SIG-M5 treated with dmso at 0.1 percent for 504 hours (cell line): ENCODE results near the gene AUTS2.

Experiments used
- DNase-seq: peaks from one replicate; lab custom pipeline; 2025; ENCODE audit not compliant: unreplicated experiment; lab: John Stamatoyannopoulos, UW

Gene AUTS2

DNA sequence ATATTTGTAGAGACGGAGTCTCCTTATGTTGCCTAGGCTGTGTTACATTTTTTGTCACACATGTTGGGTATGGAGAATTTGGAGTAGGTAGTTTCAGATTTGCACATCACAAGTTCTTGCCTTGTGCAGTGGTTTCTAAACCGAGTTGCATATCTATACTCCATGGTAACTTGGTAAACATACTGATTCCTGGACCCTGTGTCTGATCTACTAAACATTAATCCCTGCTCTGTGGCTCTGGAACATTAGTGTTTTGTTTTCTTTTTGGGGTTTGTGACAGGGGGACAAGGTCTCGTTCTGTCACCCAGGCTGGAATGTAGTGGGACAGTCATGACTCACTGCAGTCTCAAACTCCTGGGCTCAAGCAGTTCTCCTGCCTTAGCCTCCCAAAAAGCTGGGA is 24.7 kb downstream of the AUTS2 start:
- DNase-seq: no peak

DNA sequence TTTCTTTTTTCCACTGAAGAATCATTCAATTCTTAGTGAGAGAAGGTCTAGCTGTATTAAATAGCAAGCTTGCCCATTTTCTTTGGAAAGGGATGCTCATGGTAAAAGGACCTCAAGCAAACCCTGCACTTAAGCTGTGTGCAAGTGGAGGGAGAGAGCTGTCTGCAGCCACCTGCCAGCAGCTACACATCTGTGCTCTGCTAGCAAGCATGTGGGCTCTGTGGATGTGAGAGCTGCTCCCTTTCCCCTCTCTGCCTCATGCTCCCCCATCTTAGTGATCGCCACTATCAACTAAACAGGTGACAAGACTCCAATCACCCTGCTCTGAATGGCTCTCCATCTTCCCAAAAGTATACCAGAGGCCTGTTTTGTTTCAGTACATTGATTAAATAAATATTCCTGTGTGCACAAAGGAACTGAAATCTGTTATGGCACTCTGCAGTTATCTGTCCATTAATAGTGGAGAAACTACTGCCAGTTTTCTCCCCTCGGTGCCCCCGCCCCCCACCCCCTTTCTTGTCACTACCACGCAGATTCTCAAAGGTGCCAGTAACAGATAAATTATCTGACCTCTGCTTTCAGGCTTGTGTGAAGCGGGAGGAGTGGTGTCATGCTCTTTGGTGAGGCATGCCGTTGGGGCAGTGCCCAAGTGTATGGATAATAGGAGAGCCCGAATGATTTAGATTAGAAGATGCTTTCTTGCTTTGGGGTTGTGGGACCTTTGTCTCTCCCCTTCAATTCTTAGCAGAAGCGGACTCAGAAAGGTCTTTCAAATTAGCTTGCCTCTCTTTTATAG is 26.4 kb downstream of the AUTS2 start:
- no peak for DNase-seq

DNA sequence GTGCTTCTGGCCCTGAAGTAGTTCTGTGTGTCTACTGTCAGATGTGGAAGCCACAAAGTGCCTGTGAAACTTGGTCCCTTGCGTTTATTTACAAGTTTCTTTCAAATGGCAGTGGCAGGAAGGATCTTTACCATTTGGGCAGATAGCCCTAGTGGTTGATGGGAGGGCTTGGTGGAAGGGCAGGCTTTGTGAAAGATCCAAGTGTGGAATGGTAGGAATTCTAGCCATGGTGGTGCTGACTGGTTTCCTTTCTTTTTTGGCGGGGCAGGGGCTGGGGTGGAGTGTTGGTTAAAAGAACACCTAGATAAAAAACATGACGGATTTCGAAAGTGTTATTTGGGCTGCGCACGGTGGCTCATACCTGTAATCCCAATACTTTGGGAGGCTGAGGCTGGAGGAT is 27.0 kb downstream of the AUTS2 start:
- no peak for DNase-seq

DNA sequence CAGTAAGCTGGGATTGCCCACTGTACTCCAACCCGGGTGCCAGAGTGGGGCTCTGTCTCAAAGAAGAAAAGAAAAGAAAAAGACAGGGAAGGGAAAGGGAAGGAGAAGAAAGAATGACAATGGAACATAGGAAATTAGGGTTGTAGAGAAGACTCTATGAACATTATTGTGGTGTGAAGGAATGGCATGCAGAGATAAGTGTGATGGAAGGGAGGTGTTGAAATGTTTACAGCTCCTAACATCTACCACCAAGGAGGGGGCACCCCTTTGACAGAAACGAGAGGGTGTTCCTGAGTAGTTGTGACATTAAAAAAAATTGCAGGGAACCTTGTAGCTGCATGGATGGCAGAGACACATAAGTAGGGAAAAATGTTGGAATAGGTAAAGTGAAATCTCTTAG is 27.5 kb downstream of the AUTS2 start:
- no peak for DNase-seq

DNA sequence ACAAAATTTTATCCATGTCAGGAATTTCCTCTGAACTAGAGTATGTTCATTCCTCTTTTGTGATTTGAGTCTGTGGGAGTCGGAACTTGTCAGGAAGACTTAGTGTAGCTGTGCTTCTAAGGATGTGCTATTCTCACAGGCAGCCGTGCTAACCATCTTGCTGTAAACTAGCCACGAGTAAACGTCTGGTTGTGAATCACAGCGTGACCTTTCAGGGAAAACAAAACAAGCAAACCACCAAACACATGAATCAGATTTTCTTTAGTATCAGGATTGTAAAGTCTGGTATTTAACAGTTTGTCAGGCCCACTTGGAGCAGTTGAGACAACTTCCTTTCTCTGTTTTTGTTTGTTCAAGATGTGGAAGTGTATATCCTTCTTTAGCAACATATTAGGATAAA is 32.0 kb downstream of the AUTS2 start:
- DNase-seq: no peak

DNA sequence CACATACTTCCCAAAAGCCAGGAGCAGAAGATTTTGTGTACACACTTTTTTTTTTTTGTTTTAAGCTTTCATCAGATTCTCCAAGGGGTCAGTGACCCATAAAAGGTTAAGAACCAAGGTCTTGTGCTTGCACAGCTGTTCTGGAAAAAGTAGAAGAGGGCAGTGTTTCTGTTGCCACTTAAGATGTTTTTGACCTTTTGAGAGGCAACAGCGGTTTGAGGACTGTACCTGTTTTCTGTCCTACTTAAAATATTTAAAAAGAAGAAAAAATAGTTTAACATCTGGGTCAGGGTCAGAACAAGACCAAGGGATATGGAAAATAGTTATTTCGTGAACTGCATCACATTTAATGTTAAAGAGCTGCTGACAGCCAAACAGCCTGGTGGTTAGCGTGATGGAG is 32.9 kb downstream of the AUTS2 start:
- no peak for DNase-seq

DNA sequence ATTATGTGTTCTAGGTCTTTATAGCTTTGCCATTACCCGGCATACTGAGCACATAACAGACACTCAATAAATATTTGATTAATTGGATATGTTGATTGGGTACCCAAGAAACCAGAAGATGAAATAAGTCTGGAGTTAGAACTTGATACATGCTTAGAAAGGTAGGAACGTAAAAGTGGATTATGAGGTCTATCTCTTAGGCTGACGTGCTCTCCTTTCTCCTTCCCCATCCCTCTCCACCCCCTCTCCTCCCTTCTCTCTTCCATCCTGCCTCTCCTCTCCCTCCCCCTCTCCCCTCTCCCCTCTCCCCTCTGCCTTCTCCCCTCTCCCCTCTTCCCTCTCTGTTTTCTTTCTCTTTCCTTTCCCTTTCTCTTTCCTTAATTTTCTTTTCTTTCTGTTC is 34.0 kb downstream of the AUTS2 start:
- DNase-seq: no peak

DNA sequence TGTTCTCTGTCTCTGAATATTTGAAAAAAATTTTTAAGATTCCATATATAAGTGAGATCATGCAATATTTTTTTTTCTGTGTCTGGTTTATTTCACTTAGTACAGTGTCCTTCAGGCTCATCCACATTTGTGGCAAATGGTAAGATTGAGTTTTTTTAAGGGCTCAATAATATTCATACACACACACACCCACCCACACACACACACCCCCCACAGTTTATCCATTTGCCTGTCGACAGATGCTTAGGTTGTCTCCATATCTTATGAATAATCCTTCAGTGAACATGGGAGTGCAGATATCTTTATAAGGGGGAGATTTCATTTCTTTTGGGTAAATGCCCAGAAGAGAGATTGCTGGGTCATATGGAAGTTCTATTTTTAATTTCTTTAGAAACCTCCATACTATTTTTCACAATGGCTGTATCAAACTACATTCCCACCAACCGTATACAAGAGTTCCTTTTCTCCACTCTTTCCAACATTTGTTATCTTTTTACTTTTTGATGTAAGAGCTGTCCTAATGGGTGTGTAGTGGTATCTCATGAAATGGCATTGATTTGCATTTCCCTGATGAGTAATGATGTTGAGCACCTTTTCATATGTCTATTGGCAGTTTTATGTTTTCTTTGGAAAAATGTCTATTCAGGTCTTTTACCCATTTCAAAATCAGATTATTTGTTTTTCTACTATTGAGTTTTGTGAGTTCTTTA is 35.0 kb downstream of the AUTS2 start:
- DNase-seq: no peak

DNA sequence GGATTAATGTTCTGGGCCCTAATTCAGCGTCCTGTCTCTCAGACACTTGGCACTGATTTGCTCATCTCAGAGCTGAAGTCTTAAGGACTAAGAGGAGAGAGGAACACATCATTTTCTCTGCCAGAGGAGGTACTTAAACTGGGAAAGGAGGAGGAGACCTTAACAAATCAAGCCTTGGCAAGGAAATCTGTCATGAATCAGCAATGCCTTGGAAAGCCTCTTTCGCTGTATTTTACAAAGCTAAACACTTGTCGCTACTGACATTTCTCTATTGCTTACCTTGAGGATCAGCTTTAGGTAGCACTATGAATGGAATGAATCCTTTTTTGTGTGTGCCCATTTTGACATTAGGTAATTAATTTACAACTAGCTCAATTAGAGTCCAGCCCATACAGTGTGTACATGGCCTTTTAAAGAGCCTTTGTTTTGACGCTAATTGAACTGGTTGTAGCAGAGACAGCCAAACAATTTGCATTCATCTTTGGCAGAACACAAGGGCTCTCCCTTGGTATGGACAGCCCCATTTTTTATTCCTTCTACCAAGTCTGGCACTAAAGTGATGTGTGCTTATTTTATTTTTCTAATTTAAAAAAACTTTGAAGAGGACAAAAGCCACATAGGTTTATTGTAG is 37.4 kb downstream of the AUTS2 start:
- no peak for DNase-seq

DNA sequence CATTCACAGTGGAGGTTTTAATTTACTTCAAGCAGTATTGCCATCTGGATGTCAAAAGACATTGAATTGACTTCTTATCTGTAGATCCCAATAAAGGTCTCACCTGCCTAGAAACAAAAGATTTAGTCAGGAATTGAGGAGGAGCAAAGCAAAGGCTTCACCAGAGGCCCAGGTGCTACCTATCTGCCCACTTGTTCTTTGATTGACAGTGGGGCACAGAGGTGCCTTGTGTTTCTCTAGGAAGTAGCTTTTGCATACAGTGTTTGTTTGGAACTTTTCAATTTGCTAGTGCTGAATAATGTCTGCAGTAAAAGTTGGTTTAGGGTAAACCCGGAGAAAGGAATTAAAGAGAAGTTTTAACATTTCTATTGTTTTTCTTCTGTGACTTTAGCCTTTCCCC is 40.4 kb downstream of the AUTS2 start:
- no peak for DNase-seq

DNA sequence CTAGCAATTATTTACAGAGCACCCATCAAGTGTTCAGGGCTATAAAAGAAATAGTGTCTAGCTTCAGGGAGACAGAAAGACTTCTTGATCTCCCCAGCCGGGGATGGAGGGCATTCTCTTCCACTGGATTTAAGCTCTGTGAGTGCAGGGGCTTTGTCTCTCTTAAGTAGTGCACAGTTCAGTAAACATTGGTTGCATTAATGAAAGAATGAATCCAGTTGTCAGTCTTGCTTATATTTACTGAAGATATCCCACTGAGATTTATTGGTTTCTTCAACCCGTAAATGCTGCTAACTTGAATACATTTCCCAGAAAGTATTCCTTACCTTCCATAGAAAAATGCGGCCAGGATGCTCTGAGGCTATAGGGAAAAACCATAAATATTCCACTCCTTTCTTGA is 41.9 kb downstream of the AUTS2 start:
- no peak for DNase-seq

DNA sequence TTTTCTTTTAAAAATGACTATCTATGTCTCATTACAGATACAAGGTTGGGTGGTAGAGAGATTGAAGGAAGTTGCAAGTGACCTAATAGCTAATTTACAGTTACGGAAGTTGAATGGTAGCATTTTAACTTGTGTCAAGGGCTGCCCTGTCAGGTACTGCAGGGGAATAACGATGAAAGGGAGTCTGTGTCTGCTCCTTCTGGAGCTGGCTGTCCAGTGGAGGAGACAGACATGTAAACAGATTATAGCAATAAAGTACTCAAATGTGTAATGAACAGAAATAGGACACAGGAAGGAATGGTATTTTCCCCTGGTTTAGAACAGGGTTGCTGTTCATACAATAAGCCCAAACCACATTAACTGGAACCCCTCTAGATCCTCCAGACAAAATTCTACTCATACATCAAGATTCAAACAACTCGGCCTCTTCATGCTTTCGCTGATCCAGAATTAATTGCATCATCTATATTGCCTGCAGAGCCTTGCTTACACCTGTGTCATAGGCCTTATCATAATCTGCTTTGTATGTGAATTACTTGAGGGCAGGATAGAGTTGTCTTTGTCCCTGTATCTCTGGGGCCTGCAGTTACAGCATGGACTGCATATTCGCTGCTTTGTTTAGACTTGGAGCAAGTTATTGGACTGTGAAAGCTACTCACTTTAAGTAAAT is 42.8 kb downstream of the AUTS2 start:
- no peak for DNase-seq

DNA sequence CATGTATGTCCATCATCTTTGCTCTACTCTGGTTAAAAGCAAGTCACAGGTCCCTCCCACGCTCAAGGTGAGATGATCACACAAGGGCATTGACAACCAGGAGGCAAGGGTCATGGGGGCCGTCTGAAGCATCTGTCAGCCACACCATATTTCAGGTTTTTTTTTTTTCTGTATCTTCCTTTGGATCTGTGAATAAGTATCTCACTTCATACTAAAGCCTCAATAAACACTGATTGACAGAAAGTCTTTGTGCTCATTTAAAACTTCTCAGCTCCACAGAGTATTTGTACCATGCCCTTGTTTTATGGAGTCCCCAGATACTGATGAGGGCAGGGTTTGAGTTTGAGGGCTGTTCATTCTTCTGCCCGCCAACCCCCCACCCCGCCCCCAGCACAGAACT is 45.0 kb downstream of the AUTS2 start:
- DNase-seq: no peak

DNA sequence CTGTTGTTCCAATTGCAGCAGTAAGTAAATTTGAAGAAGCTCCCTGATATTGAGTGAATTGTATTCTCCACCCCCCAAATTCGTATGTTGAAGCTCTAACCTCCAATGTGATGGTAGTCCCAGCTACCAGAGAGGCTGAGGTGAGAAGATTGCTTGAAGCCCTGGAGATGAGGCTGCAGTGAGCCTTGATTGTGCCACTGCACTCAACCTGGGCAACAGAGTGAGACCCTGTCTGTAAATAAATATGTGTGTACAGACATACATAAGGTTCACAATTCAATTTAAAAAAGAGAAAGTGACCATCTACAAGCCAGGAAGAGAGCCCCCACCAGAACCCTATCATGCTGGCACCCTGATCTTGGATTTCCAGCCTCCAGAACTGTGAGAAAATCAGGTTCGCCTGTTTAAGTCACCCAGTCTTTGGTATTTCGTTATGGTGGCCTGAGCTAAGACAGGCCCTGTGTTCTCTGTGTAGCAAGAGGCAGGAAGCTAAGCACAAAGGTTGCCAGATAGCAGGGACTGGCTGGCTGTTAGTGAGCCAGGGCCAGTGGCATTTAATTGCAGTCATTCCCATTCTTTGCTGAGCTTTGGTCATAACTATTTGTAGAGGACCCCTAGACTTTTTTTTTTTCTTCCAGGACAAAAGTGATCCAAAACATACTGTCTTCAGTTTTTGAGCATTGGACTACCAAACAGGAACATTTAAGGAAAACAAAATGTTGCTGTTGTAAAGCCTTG is 45.6 kb downstream of the AUTS2 start:
- DNase-seq: no peak

DNA sequence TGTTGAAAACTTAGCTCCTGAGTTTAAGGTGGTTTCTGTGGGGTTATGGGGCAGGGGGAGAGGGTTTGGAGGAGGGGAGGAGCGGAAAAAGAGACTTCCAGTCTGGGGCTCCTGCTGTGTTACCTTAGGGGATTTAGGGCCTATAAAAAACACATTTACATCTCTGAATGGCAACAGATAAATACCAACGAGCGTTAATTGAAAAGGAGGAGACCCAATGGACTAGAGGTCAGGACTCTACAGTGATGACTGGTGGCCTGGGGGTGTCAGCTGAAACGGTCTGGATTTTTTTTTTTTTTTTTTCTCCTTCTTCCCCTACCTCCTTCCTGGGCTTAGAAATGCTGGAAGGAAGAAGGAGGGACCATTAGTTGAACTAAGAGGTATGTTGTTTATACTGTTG is 47.4 kb downstream of the AUTS2 start:
- no peak for DNase-seq

DNA sequence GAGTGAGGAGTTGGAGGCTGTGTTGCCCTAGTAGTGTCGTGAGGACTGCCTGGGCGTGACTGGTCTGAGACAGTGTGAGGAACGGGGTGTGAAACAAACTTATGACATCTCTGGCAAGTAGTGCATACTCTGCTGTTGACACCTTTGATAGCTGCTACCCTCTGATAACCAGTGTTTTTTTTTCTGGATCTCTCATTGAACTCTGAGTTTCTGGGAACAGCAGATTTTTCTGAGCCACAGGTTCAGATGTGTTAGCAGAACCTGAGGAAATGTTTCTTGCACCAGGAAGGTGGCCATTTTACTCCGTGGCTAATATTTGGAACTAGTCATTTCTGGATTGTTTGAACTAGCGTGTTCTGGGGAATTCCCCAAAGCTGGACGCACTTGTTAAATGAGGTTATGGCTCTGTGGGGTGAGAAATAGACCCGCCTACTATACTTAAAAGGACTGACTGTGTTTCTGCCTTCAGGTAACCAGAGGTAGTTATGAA is 52.9 kb downstream of the AUTS2 start:
- no peak for DNase-seq

DNA sequence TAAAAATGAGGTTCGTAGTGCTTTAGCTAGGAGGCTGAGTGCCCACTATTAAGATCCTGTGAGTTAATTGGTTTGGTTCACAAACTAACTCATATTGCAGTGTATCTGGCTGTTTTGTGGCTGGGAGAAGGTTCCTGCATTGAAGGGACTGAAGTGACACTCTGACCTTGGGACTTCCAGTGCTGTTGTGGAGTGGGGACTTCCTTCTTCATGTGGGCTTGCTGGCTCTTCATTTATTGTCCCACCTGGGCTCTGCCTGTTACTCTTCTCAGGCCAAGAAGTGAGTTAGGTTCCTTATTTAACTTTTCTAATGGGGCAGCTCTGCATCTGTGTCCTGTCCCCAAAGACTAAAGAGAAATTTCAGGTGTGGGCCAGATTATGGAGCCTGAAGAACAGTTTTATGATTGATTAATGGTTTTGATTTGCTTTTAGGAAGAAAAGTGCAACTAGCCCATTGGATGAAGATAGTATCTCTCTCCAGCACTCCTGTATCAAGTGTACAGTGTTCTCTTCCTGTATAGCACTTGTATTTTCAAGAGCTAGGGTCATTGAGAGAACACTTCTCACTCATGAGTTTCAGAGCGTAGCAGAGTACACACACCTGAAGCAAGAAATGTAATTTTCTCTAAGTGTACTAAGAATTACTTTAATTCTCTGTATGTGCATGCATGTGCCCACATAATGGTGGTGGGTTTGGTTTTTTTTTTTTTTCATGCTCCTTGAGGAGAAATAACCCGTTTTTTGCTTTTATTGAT is 54.8 kb downstream of the AUTS2 start:
- no peak for DNase-seq

DNA sequence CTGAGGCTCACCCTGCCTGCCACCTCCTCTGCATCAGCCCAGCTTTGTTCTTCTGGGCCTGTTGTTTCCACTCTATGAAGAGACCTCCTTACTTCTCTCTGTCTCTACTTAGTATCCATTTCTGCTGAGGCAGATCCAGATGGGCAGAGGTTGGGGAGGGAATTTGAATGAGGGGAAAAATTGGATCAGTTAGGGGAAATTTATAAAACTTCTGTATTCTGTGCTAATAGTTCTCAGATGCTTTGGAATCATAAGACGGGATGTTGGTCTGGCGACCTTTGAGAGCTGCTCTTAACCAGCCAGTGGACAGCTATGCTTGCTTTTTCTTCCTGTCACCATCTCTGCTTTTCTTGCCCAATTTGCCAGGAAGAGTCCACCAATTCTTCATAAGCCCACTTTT is 55.5 kb downstream of the AUTS2 start:
- DNase-seq: no peak

DNA sequence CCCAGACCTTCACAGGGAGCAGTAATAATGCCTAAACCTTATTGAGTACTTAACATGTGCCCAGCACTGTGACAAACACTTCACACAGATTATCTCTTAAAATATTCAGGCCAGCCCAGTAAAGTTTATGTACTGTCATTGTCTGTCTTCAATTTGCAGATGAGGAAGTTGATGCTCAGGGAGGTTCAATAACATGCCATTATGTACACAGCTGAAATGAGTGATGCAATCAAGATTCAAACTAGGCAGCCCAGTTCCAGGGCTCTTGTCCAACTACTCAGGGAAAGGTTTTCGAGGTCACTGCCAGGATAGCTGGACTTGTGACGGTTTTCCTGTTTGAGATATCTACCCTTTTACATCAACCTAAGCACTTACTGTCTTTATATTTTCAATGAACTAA is 56.1 kb downstream of the AUTS2 start:
- DNase-seq: peak; percentile 28
